GM10266 (cell line): ENCODE data around the gene IL2RA.
A peak's percentile ranks its signal among the peaks of the same experiment; 100 is the strongest.

ENCODE experiments used
- DNase-seq: peaks from one replicate; pipeline ENCODE4 v3.0.0; 2012; ENCODE audit errors: extremely low spot score
- TF ChIP-seq, protein P1 (sequence below): IDR thresholded peaks from 2 replicates; pipeline ENCODE4 v1.5.1; 2012; ENCODE audit warnings: mild to moderate bottlenecking, low read depth; ENCODE audit not compliant: control insufficient read depth, insufficient read depth; ENCODE audit errors: missing control alignments

IL2RA gene

DNA sequence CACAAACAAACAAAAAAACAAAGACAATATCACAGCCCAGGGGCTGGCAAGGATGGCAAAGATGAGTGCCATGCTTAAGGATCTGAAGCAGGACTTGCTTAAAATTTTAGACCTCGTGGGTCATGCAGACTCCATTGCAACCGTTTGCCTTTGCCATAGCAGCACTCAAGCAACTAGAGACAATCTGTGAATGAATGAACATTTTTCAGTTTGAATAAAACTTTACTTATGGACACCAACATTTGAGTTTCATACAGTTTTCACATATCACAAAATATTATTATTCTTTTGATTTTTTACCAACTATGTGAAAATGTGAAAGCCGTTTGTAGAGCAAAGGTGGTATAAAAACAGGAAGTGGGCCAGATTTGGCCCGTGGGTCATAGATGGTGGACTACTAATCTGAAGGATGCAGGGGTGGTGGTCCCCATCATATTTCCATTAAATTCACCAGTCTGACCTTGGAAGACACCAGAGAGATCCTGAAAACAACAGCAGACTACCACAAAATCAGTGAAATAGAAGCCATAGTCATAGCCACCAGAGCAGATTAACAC lies 18.3 kb upstream of the IL2RA start:
- no peak for DNase-seq
- TF ChIP-seq, protein P1, sequence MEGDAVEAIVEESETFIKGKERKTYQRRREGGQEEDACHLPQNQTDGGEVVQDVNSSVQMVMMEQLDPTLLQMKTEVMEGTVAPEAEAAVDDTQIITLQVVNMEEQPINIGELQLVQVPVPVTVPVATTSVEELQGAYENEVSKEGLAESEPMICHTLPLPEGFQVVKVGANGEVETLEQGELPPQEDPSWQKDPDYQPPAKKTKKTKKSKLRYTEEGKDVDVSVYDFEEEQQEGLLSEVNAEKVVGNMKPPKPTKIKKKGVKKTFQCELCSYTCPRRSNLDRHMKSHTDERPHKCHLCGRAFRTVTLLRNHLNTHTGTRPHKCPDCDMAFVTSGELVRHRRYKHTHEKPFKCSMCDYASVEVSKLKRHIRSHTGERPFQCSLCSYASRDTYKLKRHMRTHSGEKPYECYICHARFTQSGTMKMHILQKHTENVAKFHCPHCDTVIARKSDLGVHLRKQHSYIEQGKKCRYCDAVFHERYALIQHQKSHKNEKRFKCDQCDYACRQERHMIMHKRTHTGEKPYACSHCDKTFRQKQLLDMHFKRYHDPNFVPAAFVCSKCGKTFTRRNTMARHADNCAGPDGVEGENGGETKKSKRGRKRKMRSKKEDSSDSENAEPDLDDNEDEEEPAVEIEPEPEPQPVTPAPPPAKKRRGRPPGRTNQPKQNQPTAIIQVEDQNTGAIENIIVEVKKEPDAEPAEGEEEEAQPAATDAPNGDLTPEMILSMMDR = no peak

- DNase-seq = no peak
- TF ChIP-seq, protein P1 = no peak
Observed at GRCh38 chr10:6079044-6079443, 16.9 kb upstream of the IL2RA start.

DNA sequence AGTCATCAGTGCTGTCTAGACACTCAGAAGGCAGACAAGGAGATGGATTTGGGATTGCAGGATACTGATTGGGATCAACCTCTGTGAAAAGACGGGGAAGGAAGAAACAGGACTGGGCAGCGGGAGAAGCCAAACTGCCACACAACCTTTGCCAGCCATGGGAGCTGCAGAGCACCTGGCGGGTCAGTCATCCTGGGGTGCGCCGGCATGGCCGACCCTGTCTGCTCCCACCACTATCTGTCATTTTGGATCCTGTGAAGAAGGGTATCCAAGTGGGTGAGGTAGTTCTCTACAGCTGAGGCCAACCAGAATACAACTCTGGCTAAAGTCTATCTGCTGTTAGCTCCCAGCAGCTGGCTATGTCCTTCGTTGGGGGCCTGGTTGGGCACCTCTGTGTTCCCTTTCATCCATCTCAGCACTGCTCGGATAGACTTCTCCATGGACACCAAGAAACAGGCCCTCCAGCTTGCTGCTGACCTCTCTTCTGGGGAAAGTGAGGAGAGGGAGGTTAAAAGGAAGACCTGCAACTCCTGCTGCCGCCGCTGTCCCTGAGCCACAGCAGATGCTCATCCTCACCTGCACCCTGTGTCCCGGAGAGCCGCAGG lies 15.0 kb upstream of the IL2RA start:
- DNase-seq = no peak
- TF ChIP-seq, protein P1 = no peak

DNA sequence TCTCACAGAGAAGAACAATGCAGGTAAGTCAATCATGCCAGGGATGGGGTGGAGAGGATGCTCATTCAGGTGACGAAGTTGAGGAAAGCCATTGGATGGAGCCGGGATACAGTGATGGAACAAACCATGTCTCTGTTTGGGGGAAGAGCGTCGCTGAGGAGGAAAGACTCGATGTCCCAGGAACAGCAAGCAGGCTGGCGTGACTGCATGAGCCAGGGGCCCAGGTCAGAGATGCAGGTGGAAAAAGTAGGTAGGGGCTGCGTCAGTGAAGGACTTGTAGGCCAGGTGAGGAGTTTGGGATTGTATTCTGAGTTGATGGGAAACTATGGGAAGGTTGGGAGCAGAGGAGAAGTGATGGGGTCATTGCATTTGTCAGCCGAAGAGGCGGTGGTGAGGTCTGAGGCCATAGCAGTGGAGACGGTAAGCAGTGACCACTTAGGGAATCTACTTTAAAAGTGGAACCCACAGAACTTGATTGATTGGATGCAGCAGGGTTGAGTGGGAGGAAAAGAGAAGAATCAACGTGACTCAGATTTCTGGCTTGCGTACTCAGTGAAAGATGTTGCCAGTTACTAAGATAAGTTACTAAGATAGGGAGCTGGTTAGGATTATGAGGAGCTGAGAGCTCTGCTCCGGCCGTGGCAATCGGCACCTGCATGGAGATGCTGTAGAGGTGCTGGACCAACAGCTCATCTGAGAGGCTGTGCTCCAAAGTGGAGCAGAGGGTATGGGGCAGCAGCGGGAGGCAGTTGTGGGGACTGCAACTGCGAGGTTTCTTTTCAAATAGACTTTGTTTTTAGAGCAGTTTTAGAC lies 12.5 kb upstream of the IL2RA start:
- TF ChIP-seq, protein P1 = no peak
- DNase-seq = no peak

GRCh38 chr10:6072215-6072934 lies 10.2 kb upstream of the IL2RA start:
- DNase-seq = peak; percentile 48

GRCh38 chr10:6071181-6072175 lies 9.3 kb upstream of the IL2RA start:
- TF ChIP-seq, protein P1 = no peak

More at GRCh38 chr10:6072215-6072934, 10.2 kb upstream of the IL2RA start:
- TF ChIP-seq, protein P1 = no peak

More at GRCh38 chr10:6071181-6072175, 9.3 kb upstream of the IL2RA start:
- DNase-seq = no peak
